ENCODE data around the gene HARS1.
"Not testable (repeated sequence)": the region's sequence is repeated elsewhere in the genome, so short reads cannot be mapped to it uniquely, and the experiment has no call there.

The HARS1 gene

DNA sequence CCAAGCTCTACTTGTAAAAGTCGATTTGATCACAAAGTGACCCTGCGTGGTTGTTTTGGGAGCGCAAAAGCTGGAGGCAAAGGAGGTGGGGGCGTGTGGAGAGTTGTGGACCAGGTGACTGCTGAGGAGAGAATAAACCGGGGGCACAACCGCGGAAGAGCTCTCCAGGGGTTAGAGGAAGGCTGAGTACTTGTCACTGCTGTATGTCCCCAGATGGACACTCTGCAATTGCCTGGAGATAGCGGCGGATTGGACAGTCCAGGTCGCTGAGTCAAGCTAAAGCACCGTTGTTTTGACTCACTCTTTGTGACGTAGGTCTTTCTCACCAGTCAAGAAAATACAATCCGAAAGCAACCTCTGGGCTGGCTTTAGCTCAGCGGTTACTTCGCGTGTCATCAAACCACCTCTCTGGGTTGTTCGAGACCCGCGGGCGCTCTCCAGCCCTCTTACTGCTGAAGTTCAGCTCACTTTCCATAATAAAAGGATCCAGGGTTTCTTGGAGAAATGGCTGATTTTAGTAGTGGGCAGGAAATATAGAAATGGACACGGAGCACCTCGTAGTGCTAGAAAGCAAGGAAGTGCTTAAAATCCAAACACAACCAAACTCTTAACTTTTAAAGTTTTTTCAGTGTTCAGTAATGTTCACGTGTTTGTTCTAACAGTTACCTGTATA, 34.8 kb upstream of the HARS1 start:
- Histone ChIP-seq H3K27ac (ENCODE audit: low read length) (no peak overlapping the region), H2AFZ (ENCODE audit: low read depth, low read length) (no peak overlapping the region)

GRCh38 chr5:140721395-140721794, 30.2 kb upstream of the HARS1 start:
- H3K79me2 ChIP-seq (ENCODE audit: low read length); H3K36me3 ChIP-seq (replicated peaks; ENCODE audit: low read depth, low read length); H3K4me3 ChIP-seq (ENCODE audit: low read length); H3K4me1 ChIP-seq (ENCODE audit: low read length); H4K20me1 ChIP-seq (ENCODE audit: insufficient read depth, low read length); H3K9me3 ChIP-seq (ENCODE audit: insufficient read depth, low read length); H3K27me3 ChIP-seq (ENCODE audit: low read depth, low read length); H3K4me2 ChIP-seq (ENCODE audit: low read length); H3K27ac ChIP-seq (ENCODE audit: low read length); H3K9ac ChIP-seq (ENCODE audit: low read length); H2AFZ ChIP-seq (ENCODE audit: low read depth, low read length): not testable (repeated sequence)

More for the DNA sequence above, 34.8 kb upstream of the HARS1 start:
- Histone ChIP-seq H3K9ac (ENCODE audit: low read length) (no peak overlapping the region), H3K4me2 (ENCODE audit: low read length) (no peak overlapping the region), H3K4me3 (ENCODE audit: low read length) (no peak overlapping the region), H3K79me2 (ENCODE audit: low read length) (no peaks in the 10 kb centered on the region), H3K4me1 (ENCODE audit: low read length) (no peaks in the 10 kb centered on the region), H3K9me3 (ENCODE audit: insufficient read depth, low read length) (no peaks in the 10 kb centered on the region), H3K27me3 (ENCODE audit: low read depth, low read length) (no peaks in the 10 kb centered on the region), H3K36me3 (replicated peaks; ENCODE audit: low read depth, low read length) (no peaks in the 10 kb centered on the region), H4K20me1 (ENCODE audit: insufficient read depth, low read length) (no peaks in the 10 kb centered on the region)
- TF ChIP-seq CTCF (IDR thresholded peaks at IDR 0.05; ENCODE audit: low read depth, low read length), result no peak
- no peak for TF ChIP-seq EZH2phosphoT487 (IDR thresholded peaks at IDR 0.05; ENCODE audit: low read depth)

DNA sequence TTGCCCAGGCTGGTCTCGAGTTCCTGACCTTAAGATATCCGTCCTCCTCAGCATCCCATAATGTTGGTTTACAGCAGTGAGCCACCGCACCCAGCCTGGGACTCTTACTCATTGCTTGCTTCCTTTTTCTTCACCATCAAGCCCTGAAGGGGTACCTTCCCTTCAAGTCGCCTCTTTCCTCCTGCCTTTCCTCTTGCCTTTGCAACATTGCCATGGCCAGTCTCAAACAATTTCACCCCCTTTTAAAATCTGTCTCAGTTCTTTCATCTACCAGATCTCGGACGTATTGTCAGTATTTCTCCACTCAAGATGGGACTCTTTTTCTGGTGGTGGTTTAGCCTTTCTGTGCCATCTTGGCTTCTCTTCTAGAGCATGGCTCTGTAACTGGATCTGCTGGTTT, 29.6 kb upstream of the HARS1 start:
- not testable (repeated sequence) for H3K4me2 ChIP-seq (ENCODE audit: low read length); H3K4me3 ChIP-seq (ENCODE audit: low read length); H3K79me2 ChIP-seq (ENCODE audit: low read length); H3K9me3 ChIP-seq (ENCODE audit: insufficient read depth, low read length); H3K27me3 ChIP-seq (ENCODE audit: low read depth, low read length); H3K36me3 ChIP-seq (replicated peaks; ENCODE audit: low read depth, low read length); H3K9ac ChIP-seq (ENCODE audit: low read length); H3K4me1 ChIP-seq (ENCODE audit: low read length); H3K27ac ChIP-seq (ENCODE audit: low read length); H2AFZ ChIP-seq (ENCODE audit: low read depth, low read length); H4K20me1 ChIP-seq (ENCODE audit: insufficient read depth, low read length)

DNA sequence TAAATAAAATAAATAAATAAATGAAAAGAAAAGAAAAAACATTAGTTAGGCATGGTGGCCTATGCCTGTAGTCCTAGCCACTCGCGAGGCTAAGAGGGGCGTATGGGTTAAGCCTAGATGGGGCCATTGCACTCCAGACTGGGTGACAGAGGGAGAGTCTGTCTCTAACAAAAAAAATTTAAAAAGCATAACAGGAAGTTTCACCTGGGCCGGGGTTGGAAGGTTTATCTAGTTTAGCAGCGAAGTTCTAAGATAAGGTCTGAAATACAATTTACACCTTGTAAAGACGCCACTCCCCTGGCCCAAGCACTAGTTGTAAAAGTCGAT, 27.1 kb upstream of the HARS1 start:
- Histone ChIP-seq H2AFZ (ENCODE audit: low read depth, low read length) (no peak overlapping the region), H3K27ac (ENCODE audit: low read length) (no peak overlapping the region), H3K27me3 (ENCODE audit: low read depth, low read length) (no peaks in the 10 kb centered on the region), H3K9ac (ENCODE audit: low read length) (no peak overlapping the region), H3K4me1 (ENCODE audit: low read length) (no peaks in the 10 kb centered on the region), H3K9me3 (ENCODE audit: insufficient read depth, low read length) (no peaks in the 10 kb centered on the region), H3K4me3 (ENCODE audit: low read length) (no peak overlapping the region), H3K4me2 (ENCODE audit: low read length) (no peak overlapping the region), H3K36me3 (replicated peaks; ENCODE audit: low read depth, low read length) (no peaks in the 10 kb centered on the region), H4K20me1 (ENCODE audit: insufficient read depth, low read length) (no peaks in the 10 kb centered on the region), H3K79me2 (ENCODE audit: low read length) (no peaks in the 10 kb centered on the region)
- no peak for TF ChIP-seq EZH2phosphoT487 (IDR thresholded peaks at IDR 0.05; ENCODE audit: low read depth)
- no peak for TF ChIP-seq CTCF (IDR thresholded peaks at IDR 0.05; ENCODE audit: low read depth, low read length)

DNA sequence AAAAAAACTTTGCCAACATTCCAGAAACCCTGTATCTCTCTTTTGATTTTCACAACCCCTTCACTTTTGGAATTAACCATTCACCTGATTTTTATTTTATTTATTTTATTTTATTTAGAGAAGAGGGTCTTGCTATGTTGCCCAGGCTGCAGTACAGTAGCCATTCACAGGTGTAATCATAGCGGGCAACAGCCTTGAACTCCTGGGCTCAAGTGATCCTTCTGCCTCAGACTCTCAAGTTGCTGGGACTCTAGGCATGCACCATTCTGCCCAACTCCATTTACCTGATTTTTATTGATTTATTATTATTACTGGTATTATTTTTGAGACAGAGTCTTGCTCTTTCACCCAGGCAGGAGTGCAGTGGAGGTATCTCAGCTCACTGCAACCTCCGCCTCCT, 25.1 kb upstream of the HARS1 start:
- not testable (repeated sequence) for H2AFZ ChIP-seq (ENCODE audit: low read depth, low read length); H3K27ac ChIP-seq (ENCODE audit: low read length); H3K9ac ChIP-seq (ENCODE audit: low read length); H3K4me3 ChIP-seq (ENCODE audit: low read length); H3K36me3 ChIP-seq (replicated peaks; ENCODE audit: low read depth, low read length); H3K27me3 ChIP-seq (ENCODE audit: low read depth, low read length); H3K4me1 ChIP-seq (ENCODE audit: low read length); H3K4me2 ChIP-seq (ENCODE audit: low read length); H4K20me1 ChIP-seq (ENCODE audit: insufficient read depth, low read length); H3K79me2 ChIP-seq (ENCODE audit: low read length); H3K9me3 ChIP-seq (ENCODE audit: insufficient read depth, low read length)
